ENCODE data around the gene HLA-DQB1. TPM values are rescaled to one million over a fixed set of nuclear protein-coding genes. Genes with fewer than 3 reads are reported as not detected.
"Not testable (repeated sequence)": the region's sequence is repeated elsewhere in the genome, so short reads cannot be mapped to it uniquely, and the experiment has no call there.

Gene HLA-DQB1
- total and polyA plus RNA-seq, 12 donors, result 6.2 to 81.2 (median 15.5) TPM

DNA sequence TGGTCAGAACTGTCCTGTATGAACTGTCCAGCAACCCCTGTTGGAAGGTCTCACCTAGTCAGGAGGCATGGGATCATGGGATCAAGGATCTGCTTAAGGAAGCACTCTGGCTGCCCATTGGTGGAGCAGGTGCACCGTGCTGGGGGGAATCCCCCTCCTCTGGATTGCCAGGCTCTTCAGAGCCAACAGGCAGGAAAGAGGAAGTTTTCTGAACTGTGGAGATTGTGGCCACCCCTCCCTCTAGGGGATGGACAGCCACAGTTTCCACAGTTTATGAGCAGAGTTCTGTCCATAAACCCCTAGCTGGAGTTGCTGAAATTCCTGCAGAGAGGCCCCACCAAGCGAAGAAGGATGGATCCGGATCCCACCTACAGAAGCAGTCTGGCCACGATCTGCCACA, 13.0 kb upstream of the HLA-DQB1 start:
- H3K4me3 ChIP-seq, result no peak overlapping the region
- no peaks in the 10 kb centered on the region for H3K36me3 ChIP-seq
- no peak for ATAC-seq
- peaks cover 0 to 18% (median 0%) of the 10 kb centered on the region in 7 donors for H3K27me3 ChIP-seq
- 73 to 75% methylated on average over 4 of the region's 4 CpGs for WGBS, 2 donors
- TF ChIP-seq, protein P1, sequence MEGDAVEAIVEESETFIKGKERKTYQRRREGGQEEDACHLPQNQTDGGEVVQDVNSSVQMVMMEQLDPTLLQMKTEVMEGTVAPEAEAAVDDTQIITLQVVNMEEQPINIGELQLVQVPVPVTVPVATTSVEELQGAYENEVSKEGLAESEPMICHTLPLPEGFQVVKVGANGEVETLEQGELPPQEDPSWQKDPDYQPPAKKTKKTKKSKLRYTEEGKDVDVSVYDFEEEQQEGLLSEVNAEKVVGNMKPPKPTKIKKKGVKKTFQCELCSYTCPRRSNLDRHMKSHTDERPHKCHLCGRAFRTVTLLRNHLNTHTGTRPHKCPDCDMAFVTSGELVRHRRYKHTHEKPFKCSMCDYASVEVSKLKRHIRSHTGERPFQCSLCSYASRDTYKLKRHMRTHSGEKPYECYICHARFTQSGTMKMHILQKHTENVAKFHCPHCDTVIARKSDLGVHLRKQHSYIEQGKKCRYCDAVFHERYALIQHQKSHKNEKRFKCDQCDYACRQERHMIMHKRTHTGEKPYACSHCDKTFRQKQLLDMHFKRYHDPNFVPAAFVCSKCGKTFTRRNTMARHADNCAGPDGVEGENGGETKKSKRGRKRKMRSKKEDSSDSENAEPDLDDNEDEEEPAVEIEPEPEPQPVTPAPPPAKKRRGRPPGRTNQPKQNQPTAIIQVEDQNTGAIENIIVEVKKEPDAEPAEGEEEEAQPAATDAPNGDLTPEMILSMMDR (IDR thresholded peaks at IDR 0.05), result no peak
- no peaks in the 10 kb centered on the region for H3K4me1 ChIP-seq
- no peak overlapping the region for H3K27ac ChIP-seq
- DNase-seq, result no peak
- intact Hi-C loops (cut with DNase I), result no loop called here
- peaks cover 0 to 6% (median 0%) of the 10 kb centered on the region in 11 donors for H3K9me3 ChIP-seq

DNA sequence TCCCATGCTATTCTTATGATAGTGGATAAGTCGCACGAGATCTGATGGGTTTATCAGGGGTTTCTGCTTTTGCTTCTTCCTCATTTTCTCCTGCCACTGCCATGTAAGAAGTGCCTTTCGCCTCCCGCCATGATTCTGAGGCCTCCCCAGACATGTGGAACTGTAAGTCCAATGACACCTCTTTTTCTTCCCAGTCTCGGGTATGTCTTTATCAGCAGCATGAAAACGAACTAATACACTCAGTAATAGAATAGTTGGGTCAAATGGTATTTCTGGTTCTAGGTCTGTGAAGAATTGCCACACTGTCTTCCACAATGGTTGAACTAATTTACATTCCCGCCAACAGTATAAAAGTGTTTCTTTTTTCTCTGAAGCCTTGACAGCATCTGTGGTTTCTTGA, 7.7 kb upstream of the HLA-DQB1 start:
- H3K9me3 ChIP-seq, result peaks cover 0 to 29% (median 0%) of the 10 kb centered on the region in 11 donors
- H3K4me3 ChIP-seq; H3K27ac ChIP-seq; H3K4me1 ChIP-seq; H3K36me3 ChIP-seq; ATAC-seq; DNase-seq; intact Hi-C loops (cut with DNase I); H3K27me3 ChIP-seq: not testable (repeated sequence)
- WGBS, 2 donors, result 85 to 92% methylated on average over 7 of the region's 7 CpGs

DNA sequence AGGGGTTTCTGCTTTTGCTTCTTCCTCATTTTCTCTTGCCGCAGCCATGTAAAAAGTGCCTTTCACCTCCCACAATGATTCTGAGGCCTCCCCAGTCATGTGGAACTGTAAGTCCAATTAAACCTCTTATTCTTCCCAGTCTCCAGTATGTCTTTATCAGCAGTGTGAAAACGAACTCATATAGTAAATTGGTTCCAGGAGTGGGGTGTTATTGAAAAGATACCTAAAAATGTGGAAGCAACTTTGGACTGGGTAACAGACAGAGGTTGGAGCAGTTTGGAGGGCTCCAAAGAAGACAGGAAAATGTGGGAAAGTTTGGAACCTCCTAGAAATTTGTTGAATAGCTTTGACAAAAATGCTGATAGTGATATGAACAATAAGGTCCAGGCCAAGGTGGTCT, 5.5 kb upstream of the HLA-DQB1 start:
- WGBS, 2 donors, result 60 to 72% methylated on average over 2 of the region's 2 CpGs
- H3K27ac ChIP-seq; ATAC-seq; H3K27me3 ChIP-seq; H3K4me1 ChIP-seq; DNase-seq; H3K36me3 ChIP-seq; H3K4me3 ChIP-seq; intact Hi-C loops (cut with DNase I): not testable (repeated sequence)
- peaks cover 0 to 28% (median 0%) of the 10 kb centered on the region in 11 donors for H3K9me3 ChIP-seq

DNA sequence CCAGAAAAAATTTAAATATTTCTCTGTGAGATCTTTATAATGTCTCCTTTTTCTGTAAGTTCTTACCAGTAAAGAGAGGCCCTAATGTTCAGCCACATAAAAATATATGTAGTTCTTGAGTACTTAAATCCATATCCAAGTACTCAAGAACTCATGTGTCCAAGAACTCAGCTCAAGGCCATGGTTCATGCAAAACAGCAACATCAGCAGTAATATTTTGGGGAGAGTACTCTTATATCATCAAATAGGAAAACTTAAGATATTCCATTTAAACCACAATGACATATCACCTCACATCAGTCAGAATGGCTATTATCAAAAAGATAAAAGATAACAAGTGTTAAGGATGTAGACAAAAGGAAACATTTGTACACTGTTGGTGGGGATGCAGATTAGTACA, 3.4 kb upstream of the HLA-DQB1 start:
- H3K36me3 ChIP-seq, result no peaks in the 10 kb centered on the region
- no peak overlapping the region for H3K4me3 ChIP-seq
- ATAC-seq (no peak), DNase-seq (no peak)
- peaks cover 0 to 24% (median 0%) of the 10 kb centered on the region in 11 donors for H3K9me3 ChIP-seq
- intact Hi-C loops (cut with DNase I), result loop anchor here in 1 of 10 donors (5.0 kb wide), 1 partner anchor 38 kb away; no protein-coding TSS in a partner anchor
- H3K27me3 ChIP-seq, result peaks cover 0 to 13% (median 0%) of the 10 kb centered on the region in 7 donors
- TF ChIP-seq, protein P1 (IDR thresholded peaks at IDR 0.05), result no peak
- peaks cover 0 to 8% (median 0%) of the 10 kb centered on the region in 9 donors for H3K4me1 ChIP-seq
- no peak overlapping the region for H3K27ac ChIP-seq

DNA sequence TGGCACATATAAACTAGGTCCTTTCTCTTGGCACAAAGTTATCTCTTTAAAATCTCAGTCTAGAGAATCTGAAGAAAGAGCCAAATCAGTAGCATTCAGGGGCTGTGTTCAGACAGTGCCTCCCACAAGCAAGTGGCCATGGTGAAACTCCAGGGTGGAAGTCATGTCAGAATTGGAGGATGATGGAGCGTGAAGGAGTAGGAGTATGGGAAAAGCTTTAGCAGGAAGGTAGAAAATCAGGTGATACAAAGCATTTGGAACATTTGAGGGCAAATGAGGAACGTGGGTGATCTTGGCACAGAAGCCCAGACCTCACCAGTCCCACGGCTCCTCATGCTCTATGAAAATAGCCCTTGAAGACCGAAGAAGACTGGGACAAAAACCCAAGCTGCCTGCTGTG, 2.8 kb upstream of the HLA-DQB1 start:
- Histone ChIP-seq H3K9me3 (peaks cover 0 to 22% (median 0%) of the 10 kb centered on the region in 11 donors), H3K36me3 (no peaks in the 10 kb centered on the region), H3K27me3 (peaks cover 0 to 14% (median 0%) of the 10 kb centered on the region in 7 donors), H3K4me1 (peaks cover 0 to 9% (median 0%) of the 10 kb centered on the region in 9 donors), H3K4me3 (no peak overlapping the region), H3K27ac (peak overlapping the region in 1 of 10 donors; percentile 77)
- DNase-seq (no peak), ATAC-seq (no peak)
- 81 to 83% methylated on average over 4 of the region's 4 CpGs for WGBS, 2 donors
- intact Hi-C loops (cut with DNase I), result loop anchor here in 1 of 10 donors (5.0 kb wide), 1 partner anchor 37 kb away; no protein-coding TSS in a partner anchor
- TF ChIP-seq, protein P1 (IDR thresholded peaks at IDR 0.05), result no peak

Measured in heart right ventricle (tissue), 16 donors.